HepG2 (cell line): ENCODE results near the gene DAGLB. TPM values are rescaled to one million over a fixed set of nuclear protein-coding genes. Genes with fewer than 3 reads are reported as not detected.

Experiments used
- ATAC-seq: fragments of 200-7000 bp; cut with Tn5 transposase; 3 replicates; pipeline ENCODE4 v1.9.1; 2020; ENCODE audit warnings: mild to moderate bottlenecking, moderate library complexity
- BruUV-seq: library from RNA; stranded (reverse); fragments of 400-500 nt; replicated peaks from 2 replicates; lab custom pipeline; 2021; lab: Mats Ljungman, UMichigan
- CTCF ChIA-PET: fragments of 300-600 bp; formaldehyde crosslinking; extraction: SDS; loops from one replicate; lab custom pipeline; 2021; ENCODE audit warnings: low total read pairs, inconsistent platforms, low intra/inter-chr PET ratio; lab: Yijun Ruan, JAX
- POLR2A ChIA-PET: fragments of 350-600 bp; sonication (Branson Sonifier 250); formaldehyde crosslinking; loops from one replicate; lab custom pipeline; 2020; ENCODE audit warnings: antibody characterized with exemption, inconsistent platforms; lab: Yijun Ruan, JAX
- DNase-seq: peaks from one replicate; pipeline ENCODE4 v3.0.0-alpha.2; 2015; ENCODE audit warnings: low spot score
- FAIRE-seq: peaks from 3 replicates; lab custom pipeline; 2011; peaks lifted over from hg19 to GRCh38; lab: Jason Lieb, UNC
- H2AFZ ChIP-seq: one replicate; pipeline ENCODE4 v1.6.1; 2011; ENCODE audit warnings: low read length, inconsistent platforms
- H3K27ac ChIP-seq: fragments of 300-600 bp; 3 replicates; pipeline ENCODE4 v1.8.0; 2011; ENCODE audit warnings: mixed run types, mild to moderate bottlenecking, mixed read lengths, low read length, inconsistent platforms; ENCODE audit not compliant: insufficient read depth; ENCODE audit errors: extremely low read length
- H3K27me3 ChIP-seq, 2 experiments: fragments of 200-600 bp in 1 of 2; 2 replicates in 1 of 2; 3 replicates in 1 of 2; pipeline versions ENCODE4 v1.6.0 to v1.8.0; 2011; ENCODE audit warnings: low read length in 2 of 2, mild to moderate bottlenecking in 2 of 2, moderate library complexity in 2 of 2, inconsistent platforms in 1 of 2; ENCODE audit not compliant: insufficient read depth in 2 of 2, control insufficient read depth in 1 of 2
- H3K36me3 ChIP-seq, 2 experiments: fragments of 200-600 bp in 1 of 2; replicated peaks in 1 of 2; 2 replicates in 1 of 2; 3 replicates in 1 of 2; pipeline versions ENCODE4 v1.5.1 to v1.8.0; 2011; ENCODE audit warnings: low read length in 2 of 2, inconsistent platforms in 1 of 2; ENCODE audit not compliant: insufficient read depth in 2 of 2, control insufficient read depth in 1 of 2
- H3K4me1 ChIP-seq: 2 replicates; pipeline ENCODE4 v1.5.1; 2012; ENCODE audit warnings: low read length, inconsistent platforms; ENCODE audit not compliant: insufficient read depth
- H3K4me2 ChIP-seq: 2 replicates; pipeline ENCODE4 v1.6.0; 2011; ENCODE audit warnings: low read depth, low read length, inconsistent platforms
- H3K4me3 ChIP-seq, 3 experiments: fragments of 200-600 bp in 1 of 3; sonication (generic), shearing (Covaris generic) in 1 of 3; replicated peaks in 1 of 3; 2 replicates each; pipeline ENCODE4 v1.5.1; 2011 to 2016; ENCODE audit warnings: low read length in 3 of 3, inconsistent platforms in 2 of 3, low read depth in 2 of 3, mild to moderate bottlenecking in 2 of 3, control low read depth in 1 of 3, mixed read lengths in 1 of 3; ENCODE audit not compliant: insufficient read depth in 1 of 3
- H3K79me2 ChIP-seq: one replicate; pipeline ENCODE4 v1.6.1; 2011; ENCODE audit warnings: low read length, inconsistent platforms; ENCODE audit not compliant: insufficient read depth
- H3K9ac ChIP-seq: 2 replicates; pipeline ENCODE4 v1.6.0; 2011; ENCODE audit warnings: mild to moderate bottlenecking, low read depth, low read length, inconsistent platforms; ENCODE audit not compliant: insufficient read depth
- H3K9me3 ChIP-seq: 2 replicates; pipeline ENCODE4 v1.5.1; 2012; ENCODE audit warnings: mild to moderate bottlenecking, low read length
- H4K20me1 ChIP-seq: 2 replicates; pipeline ENCODE4 v1.6.0; 2011; ENCODE audit warnings: inconsistent platforms, mild to moderate bottlenecking, low read length, moderate library complexity; ENCODE audit not compliant: insufficient read depth
- IKZF4 ChIP-seq: sonication (generic); formaldehyde crosslinking; IDR thresholded peaks from 2 replicates; pipeline ENCODE4 v1.5.1; 2020; ENCODE audit warnings: borderline replicate concordance, mild to moderate bottlenecking, low read depth, missing genetic modification reagents; ENCODE audit errors: not compliant biosample characterization
- NCOA1 ChIP-seq: sonication (generic); formaldehyde crosslinking; IDR thresholded peaks from 2 replicates; pipeline ENCODE4 v1.9.0; 2021; ENCODE audit warnings: missing genetic modification reagents
- NCOR1 ChIP-seq: fragments of 200-600 bp; sonication (generic); IDR thresholded peaks from 2 replicates; pipeline ENCODE4 v1.7.0; 2017; ENCODE audit warnings: antibody characterized with exemption, low read length, borderline replicate concordance
- RNF2 ChIP-seq: fragments of 450-650 bp; conservative IDR thresholded peaks from 2 replicates; pipeline ENCODE4 v1.6.1; 2016; ENCODE audit warnings: low read depth
- TMF1 ChIP-seq: sonication (generic); formaldehyde crosslinking; IDR thresholded peaks from 2 replicates; pipeline ENCODE4 v1.8.1; 2022; ENCODE audit warnings: low read depth, missing genetic modification reagents
- ZSCAN12 ChIP-seq: sonication (generic); formaldehyde crosslinking; IDR thresholded peaks from 2 replicates; pipeline ENCODE4 v1.9.0; 2021; ENCODE audit warnings: mild to moderate bottlenecking, missing genetic modification reagents
- WGBS: methylation state at CpG from one replicate; pipeline ENCODE4 v1.1.6; 2017; ENCODE audit warnings: low lambda C conversion rate; 5-methylcytosine and 5-hydroxymethylcytosine counted together
- in situ Hi-C: cut with HindIII; loops from 2 replicates; pipeline ENCODE4 v1.10.0; 2017; ENCODE audit warnings: low pct_unique_long_range_greater_than_20kb; ENCODE audit not compliant: extremely low pct_ligation_motif_present
- intact Hi-C: fragments of 100-400 bp; cut with micrococcal nuclease; formaldehyde crosslinking; loops from one replicate; pipeline ENCODE4 v1.10.0; 2022; ENCODE audit not compliant: unreplicated experiment
- polyA plus RNA-seq, 8 experiments: library from polyadenylated mRNA; depleted of rRNA in 3 of 8; stranded (reverse) in 7 of 8; unstranded in 1 of 8; fragments of >200 nt; fragmentation: Illumina TruSeq in 4 of 8; extraction: Trizol in 4 of 8; gene quantifications; 2 replicates each; pipeline versions ENCODE4 v1.2.1 to v1.2.3, GENCODE V29; 2011 to 2016; ENCODE audit warnings: low read depth in 4 of 8, missing spikeins in 1 of 8, mixed read lengths in 1 of 8; ENCODE audit not compliant: insufficient read depth in 1 of 8
- total RNA-seq, 5 experiments: library from RNA; depleted of rRNA; stranded (reverse); fragments of >200 nt; fragmentation: Illumina TruSeq; extraction: Trizol; gene quantifications; 2 replicates each; pipeline ENCODE4 v1.2.3, GENCODE V29; 2016; ENCODE audit warnings: low read depth in 1 of 5
- TF ChIP-seq, protein P1 (sequence below): sonication (generic); formaldehyde crosslinking; IDR thresholded peaks from 2 replicates; pipeline ENCODE4 v1.5.0; 2020; ENCODE audit warnings: mild to moderate bottlenecking, missing genetic modification reagents, moderate library complexity

DAGLB gene
- total and polyA plus RNA-seq, 2 of the 13 experiments (the other 11 are each of a cell fraction or from before 2014, with no cell fraction given): 7.9 to 9.8 TPM

DNA sequence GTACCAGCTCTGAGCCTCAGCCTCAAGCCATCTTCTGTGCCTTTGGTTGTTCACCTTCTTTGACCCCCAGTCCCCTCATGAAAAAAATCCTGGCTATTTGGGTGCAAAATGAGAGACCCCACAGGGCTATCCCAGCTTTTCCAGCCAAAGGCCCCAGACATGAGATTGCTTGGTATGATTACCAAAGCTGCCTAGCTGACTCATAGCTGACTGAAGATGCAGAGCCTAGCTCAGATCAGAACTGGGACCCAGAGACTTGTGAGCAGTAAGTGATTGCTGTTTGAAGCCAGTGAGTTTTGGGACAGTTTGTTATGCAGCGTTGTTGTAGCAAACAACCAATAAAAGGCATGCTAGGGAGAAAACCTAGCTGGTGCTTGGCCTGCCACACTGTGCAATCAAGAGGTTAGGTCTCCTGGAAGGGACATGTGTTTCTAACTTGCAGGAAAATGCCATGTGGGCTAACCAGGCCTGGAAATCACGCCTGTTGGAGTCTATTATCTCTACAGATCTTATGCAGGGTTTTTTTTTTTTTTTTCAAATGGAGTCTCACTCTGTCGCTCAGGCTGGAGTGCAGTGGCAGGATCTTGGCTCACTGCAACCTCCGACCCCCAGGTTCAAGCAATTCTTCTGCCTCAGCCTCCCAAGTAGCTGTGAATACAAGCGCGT, 48.0 kb upstream of the DAGLB start:
- CTCF ChIA-PET: no interaction called here
- no peak overlapping the region for H3K4me2 ChIP-seq
- ATAC-seq: no peak
- H2AFZ ChIP-seq: no peak overlapping the region
- no peaks in the 10 kb centered on the region for H4K20me1 ChIP-seq
- no peak overlapping the region for H3K9ac ChIP-seq
- H3K27ac ChIP-seq: no peak overlapping the region
- no TSS peak for BruUV-seq
- no peaks in the 10 kb centered on the region for H3K36me3 ChIP-seq
- TF ChIP-seq TMF1 (no peak), IKZF4 (CRISPR knock-in tag) (no peak), NCOR1 (no peak), NCOA1 (CRISPR knock-in tag) (no peak), ZSCAN12 (no peak), RNF2 (no peak)
- TF ChIP-seq, protein P1, sequence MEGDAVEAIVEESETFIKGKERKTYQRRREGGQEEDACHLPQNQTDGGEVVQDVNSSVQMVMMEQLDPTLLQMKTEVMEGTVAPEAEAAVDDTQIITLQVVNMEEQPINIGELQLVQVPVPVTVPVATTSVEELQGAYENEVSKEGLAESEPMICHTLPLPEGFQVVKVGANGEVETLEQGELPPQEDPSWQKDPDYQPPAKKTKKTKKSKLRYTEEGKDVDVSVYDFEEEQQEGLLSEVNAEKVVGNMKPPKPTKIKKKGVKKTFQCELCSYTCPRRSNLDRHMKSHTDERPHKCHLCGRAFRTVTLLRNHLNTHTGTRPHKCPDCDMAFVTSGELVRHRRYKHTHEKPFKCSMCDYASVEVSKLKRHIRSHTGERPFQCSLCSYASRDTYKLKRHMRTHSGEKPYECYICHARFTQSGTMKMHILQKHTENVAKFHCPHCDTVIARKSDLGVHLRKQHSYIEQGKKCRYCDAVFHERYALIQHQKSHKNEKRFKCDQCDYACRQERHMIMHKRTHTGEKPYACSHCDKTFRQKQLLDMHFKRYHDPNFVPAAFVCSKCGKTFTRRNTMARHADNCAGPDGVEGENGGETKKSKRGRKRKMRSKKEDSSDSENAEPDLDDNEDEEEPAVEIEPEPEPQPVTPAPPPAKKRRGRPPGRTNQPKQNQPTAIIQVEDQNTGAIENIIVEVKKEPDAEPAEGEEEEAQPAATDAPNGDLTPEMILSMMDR (CRISPR knock-in tag): no peak
- TF ChIP-seq, all 625 proteins: peak for 0
- POLR2A ChIA-PET: no interaction called here
- in situ Hi-C loops: no loop called here
- Histone ChIP-seq H3K4me1 (no peaks in the 10 kb centered on the region), H3K27me3 (peaks cover 13 to 69% of the 10 kb centered on the region in 2 experiments), H3K4me3 (no peak overlapping the region), H3K79me2 (no peaks in the 10 kb centered on the region), H3K9me3 (no peaks in the 10 kb centered on the region)
- 39% methylated on average over 6 of the region's 6 CpGs for WGBS
- FAIRE-seq (no peak), DNase-seq (no peak)
- intact Hi-C loops: no loop called here
